ENCODE data around the gene FHL5. TPM values are rescaled to one million over a fixed set of nuclear protein-coding genes. Genes with fewer than 3 reads are reported as not detected.

The FHL5 gene
- total and polyA plus RNA-seq, 2 experiments from 2014 or later: not detected

GRCh38 chr6:96582021-96582420, 19.1 kb downstream of the FHL5 start:
- no peaks in the 10 kb centered on the region for H3K27me3 Mint-ChIP-seq (ENCODE audit: insufficient read depth, low read depth, poor library complexity)
- Histone ChIP-seq H3K4me2 (no peak overlapping the region), H3K9me2 (ENCODE audit: insufficient read depth) (no peaks in the 10 kb centered on the region), H3K4me3 (no peak overlapping the region), H2AFZ (no peak overlapping the region), H3K79me2 (replicated peaks; ENCODE audit: insufficient read depth) (no peaks in the 10 kb centered on the region), H3K27ac (ENCODE audit: low read depth) (no peak overlapping the region), H3K36me3 (ENCODE audit: insufficient read depth) (no peaks in the 10 kb centered on the region), H3F3A (replicated peaks; ENCODE audit: low read depth) (no peaks in the 10 kb centered on the region), H3K4me1 (ENCODE audit: insufficient read depth) (no peaks in the 10 kb centered on the region), H4K20me1 (replicated peaks; ENCODE audit: insufficient read depth) (no peaks in the 10 kb centered on the region), H3K27me3 (ENCODE audit: insufficient read depth) (no peaks in the 10 kb centered on the region)
- no peaks in the 10 kb centered on the region for H3K9me3 Mint-ChIP-seq
- no peaks in the 10 kb centered on the region for H3K4me1 Mint-ChIP-seq
- ATAC-seq (no peak), DNase-seq (ENCODE audit: low spot score) (no peak)
- H3K27ac Mint-ChIP-seq: no peak overlapping the region
- H3K36me3 Mint-ChIP-seq (ENCODE audit: low read depth): no peaks in the 10 kb centered on the region
- no peak overlapping the region for H3K4me3 Mint-ChIP-seq
- TF ChIP-seq ETS1 (IDR thresholded peaks at IDR 0.05): no peak
- no peak for TF ChIP-seq ZNF462 (CRISPR knock-in tag; IDR thresholded peaks at IDR 0.05)
- no peak for TF ChIP-seq JUNB (IDR thresholded peaks at IDR 0.05; ENCODE audit: unreplicated experiment)
- TF ChIP-seq STAT1 (IDR thresholded peaks at IDR 0.05; ENCODE audit: unreplicated experiment): no peak
- TF ChIP-seq NANOG (IDR thresholded peaks at IDR 0.05; ENCODE audit: borderline replicate concordance): no peak

- Mint-ChIP-seq H3K27ac (no peak overlapping the region), H3K9me3 (no peaks in the 10 kb centered on the region), H3K27me3 (ENCODE audit: insufficient read depth, low read depth, poor library complexity) (no peaks in the 10 kb centered on the region), H3K36me3 (ENCODE audit: low read depth) (no peaks in the 10 kb centered on the region), H3K4me1 (no peaks in the 10 kb centered on the region), H3K4me3 (no peak overlapping the region)
- ATAC-seq (no peak), DNase-seq (ENCODE audit: low spot score) (no peak)
- Histone ChIP-seq H3K4me1 (ENCODE audit: insufficient read depth) (no peaks in the 10 kb centered on the region), H3K79me2 (replicated peaks; ENCODE audit: insufficient read depth) (no peaks in the 10 kb centered on the region), H2AFZ (no peak overlapping the region), H3K9me2 (ENCODE audit: insufficient read depth) (no peaks in the 10 kb centered on the region), H3F3A (replicated peaks; ENCODE audit: low read depth) (no peaks in the 10 kb centered on the region), H3K36me3 (ENCODE audit: insufficient read depth) (no peaks in the 10 kb centered on the region), H4K20me1 (replicated peaks; ENCODE audit: insufficient read depth) (no peaks in the 10 kb centered on the region), H3K27me3 (ENCODE audit: insufficient read depth) (no peaks in the 10 kb centered on the region), H3K4me3 (no peak overlapping the region), H3K27ac (ENCODE audit: low read depth) (no peak overlapping the region), H3K4me2 (no peak overlapping the region)
- TF ChIP-seq EZH2phosphoT487 (IDR thresholded peaks at IDR 0.05; ENCODE audit: unreplicated experiment) (no peak), STAT1 (IDR thresholded peaks at IDR 0.05; ENCODE audit: unreplicated experiment) (no peak), REST (IDR thresholded peaks at IDR 0.05; ENCODE audit: unreplicated experiment) (no peak), ETS1 (IDR thresholded peaks at IDR 0.05) (no peak), ZNF331 (CRISPR knock-in tag; IDR thresholded peaks at IDR 0.05; ENCODE audit: low read depth) (no peak)
These were observed 19.5 kb downstream of the FHL5 start for GRCh38 chr6:96582436-96582835.

Measured in GM23338 (cell line).